ENCODE results near the gene SECISBP2L. TPM values are rescaled to one million over a fixed set of nuclear protein-coding genes. Genes with fewer than 3 reads are reported as not detected.
"Not testable (repeated sequence)": the region's sequence is repeated elsewhere in the genome, so short reads cannot be mapped to it uniquely, and the experiment has no call there.

Gene SECISBP2L
- 10 to 100 TPM; 14.5 to 30.5 (median 15.9) TPM for polyA plus RNA-seq

DNA sequence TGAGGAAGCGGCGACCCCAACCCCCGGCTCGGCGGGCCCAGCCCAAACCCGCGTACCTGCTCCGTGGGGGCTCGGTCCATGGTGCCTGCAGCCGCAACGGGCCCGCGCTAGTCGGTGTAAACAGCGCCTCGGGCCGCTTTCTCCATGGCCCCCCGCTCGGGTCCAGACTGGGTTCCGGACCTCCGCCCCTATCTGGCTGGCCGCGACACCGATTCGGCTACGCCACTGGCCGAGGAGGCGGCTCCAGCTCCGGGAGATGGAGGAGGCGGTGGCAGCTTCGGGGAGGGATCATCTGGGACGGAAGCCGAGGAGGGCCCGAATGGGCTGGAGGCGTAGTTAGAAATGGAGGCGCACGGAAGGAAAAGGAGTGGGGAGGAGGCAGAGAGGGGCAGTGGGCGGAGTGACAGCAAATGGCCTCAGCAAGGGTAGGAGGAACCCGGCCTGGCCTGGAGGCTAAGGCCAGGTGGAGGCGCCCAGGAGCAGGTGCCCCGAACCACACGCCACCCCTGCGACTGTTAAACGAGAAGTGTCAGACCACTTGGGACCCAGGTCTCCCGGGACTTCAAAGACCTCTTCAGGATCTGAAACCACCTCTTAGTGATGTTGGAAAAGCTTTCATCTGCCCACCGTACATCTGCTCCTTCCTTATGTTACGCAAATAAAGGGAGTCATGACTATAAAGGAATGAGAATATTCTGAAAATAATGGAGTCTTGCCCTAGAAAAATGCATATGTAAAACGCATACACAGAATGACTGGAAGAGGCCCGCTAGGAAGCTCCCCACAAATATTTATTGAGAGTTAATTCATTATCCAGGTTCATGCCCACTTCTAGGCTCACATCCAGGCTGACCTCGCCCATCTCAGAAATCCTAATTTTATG, at the start of gene SECISBP2L:
SECISBP2L (minus strand) TSS at position 227 of the 883 bp plus-strand sequence; CDS start at position 80, 147 bp downstream.
- Mint-ChIP-seq H3K36me3 (no peaks in the 10 kb centered on the region), H3K4me3 (peak within 1 kb of the TSS; percentile 87 to 97 (median 96)), H3K27ac (peak within 1 kb of the TSS; percentile 89 to 95 (median 91)), H3K9me3 (no peaks in the 10 kb centered on the region), H3K4me1 (peaks cover 28 to 43% of the 10 kb centered on the region in 2 donors), H3K27me3 (ENCODE audit: low read depth in 3 of 3) (peaks cover 5 to 15% (median 13%) of the 10 kb centered on the region in 3 donors)
- peak; percentile 92 to 93 (median 93) for DNase-seq

GRCh38 chr15:49094923-49095322, 48.7 kb upstream of the SECISBP2L start:
- no peaks in the 10 kb centered on the region for H3K9me3 Mint-ChIP-seq
- peaks cover 0 to 6% (median 6%) of the 10 kb centered on the region in 3 donors for H3K36me3 Mint-ChIP-seq
- H3K27ac Mint-ChIP-seq, result no peak overlapping the region
- DNase-seq, result no peak
- H3K4me1 Mint-ChIP-seq, result no peaks in the 10 kb centered on the region
- H3K27me3 Mint-ChIP-seq (ENCODE audit: low read depth in 3 of 3), result peaks cover 0 to 2% (median 0%) of the 10 kb centered on the region in 3 donors
- no peak overlapping the region for H3K4me3 Mint-ChIP-seq

DNA sequence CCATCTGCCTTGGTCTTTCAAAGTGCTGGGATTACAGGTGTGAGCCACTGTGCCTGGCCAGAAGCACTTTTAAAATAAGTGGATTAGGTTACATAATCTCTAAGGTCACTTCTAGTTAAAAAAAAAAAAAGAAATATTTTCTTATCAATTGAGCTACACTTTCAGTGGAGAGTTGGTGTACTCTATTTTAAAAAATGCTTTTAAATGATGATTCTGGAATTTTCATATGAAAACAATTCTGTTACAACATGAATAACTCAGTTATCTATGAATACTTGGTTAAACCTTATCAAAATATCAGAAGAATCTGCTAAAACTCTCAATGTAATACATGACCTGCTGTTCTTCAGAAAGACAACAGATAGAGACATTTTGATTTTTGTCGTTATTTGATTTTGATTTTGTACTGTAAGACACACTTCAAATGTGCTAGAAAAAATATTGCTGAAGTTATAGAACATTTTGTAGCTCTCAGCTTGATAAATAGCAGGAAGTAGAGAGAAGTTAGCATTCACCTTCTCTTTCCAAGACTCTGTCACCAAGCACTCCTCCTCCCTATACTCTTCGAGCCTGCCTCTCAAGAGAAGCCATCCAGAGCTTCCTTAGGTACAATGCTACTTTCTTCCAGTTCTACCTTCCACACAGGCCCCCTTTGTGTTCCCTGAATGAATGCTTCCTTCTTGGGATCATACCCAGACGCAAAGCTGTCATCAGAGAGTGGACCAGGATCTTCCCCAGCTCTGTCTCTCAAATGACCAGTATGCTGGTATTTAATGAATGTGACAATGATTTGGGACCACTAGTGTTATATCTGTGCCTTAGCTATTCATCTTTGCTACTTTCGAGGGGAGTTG, 47.2 kb upstream of the SECISBP2L start:
- Mint-ChIP-seq H3K36me3 (peaks cover 0 to 6% (median 6%) of the 10 kb centered on the region in 3 donors), H3K9me3 (no peaks in the 10 kb centered on the region), H3K4me3 (no peak overlapping the region), H3K4me1 (no peaks in the 10 kb centered on the region), H3K27ac (peak overlapping the region in 1 of 6 donors; percentile 80), H3K27me3 (ENCODE audit: low read depth in 3 of 3) (peaks cover 0 to 2% (median 0%) of the 10 kb centered on the region in 3 donors)
- DNase-seq, result no peak

DNA sequence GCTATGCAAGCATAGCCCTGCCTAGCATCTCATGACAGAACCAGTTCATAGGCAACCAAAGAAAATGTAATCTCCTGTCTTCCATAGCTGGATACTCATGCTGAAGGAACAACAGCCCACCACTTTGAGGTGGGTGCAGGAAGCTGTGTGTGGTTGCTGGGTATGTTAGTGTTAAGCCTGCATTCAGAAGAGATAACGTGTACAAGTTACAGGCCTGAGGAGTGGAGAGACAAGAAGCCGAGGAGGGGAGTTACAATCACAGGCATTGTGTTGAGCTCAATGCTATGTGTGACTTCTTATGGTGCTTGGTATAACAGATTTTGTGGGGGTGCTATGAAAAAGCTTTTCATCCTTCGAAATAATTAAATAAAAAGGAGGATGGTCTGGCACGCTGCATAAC, 42.8 kb upstream of the SECISBP2L start:
- no peak for DNase-seq
- H3K36me3 Mint-ChIP-seq, result no peaks in the 10 kb centered on the region
- no peak overlapping the region for H3K4me3 Mint-ChIP-seq
- H3K9me3 Mint-ChIP-seq, result no peaks in the 10 kb centered on the region
- H3K27me3 Mint-ChIP-seq (ENCODE audit: low read depth in 3 of 3), result no peaks in the 10 kb centered on the region
- H3K4me1 Mint-ChIP-seq, result no peaks in the 10 kb centered on the region
- H3K27ac Mint-ChIP-seq, result no peak overlapping the region

DNA sequence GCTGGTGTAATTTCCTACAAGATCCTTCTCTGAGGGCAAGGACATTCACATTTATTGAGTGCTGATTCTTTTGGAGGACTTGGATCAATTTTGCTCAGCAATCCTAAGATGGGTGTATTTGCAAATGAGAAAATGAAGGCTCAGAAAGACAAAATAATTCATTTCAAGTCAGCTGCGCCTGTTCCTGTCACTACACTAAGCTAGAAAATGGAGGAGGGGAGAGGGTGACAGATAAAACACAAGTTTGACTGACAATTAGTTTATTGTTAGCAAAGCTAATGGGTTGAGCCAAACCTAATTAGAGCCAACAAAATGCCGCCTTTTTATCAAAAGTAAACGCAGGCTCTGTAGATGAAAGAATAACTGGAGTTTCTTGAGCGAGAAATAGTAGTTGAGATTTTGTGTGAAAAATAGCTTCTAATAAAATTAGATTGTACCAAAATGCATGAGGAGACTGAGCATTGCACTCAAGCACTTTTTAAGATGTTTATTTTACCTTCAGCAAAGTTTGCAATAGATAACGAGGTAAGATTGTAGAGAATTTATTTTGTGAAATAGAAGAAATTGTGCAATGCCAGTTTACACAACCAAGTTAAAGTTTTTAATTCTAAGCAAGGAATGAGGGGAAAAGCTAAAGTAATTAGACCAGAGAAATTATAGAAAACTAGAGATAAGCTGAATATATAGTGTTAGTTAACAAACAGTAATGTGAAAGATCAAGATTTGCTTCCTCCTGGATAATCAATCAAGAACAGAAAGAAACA, 39.6 kb upstream of the SECISBP2L start:
- H3K4me1 Mint-ChIP-seq, result no peaks in the 10 kb centered on the region
- no peaks in the 10 kb centered on the region for H3K36me3 Mint-ChIP-seq
- H3K27ac Mint-ChIP-seq, result no peak overlapping the region
- no peak overlapping the region for H3K4me3 Mint-ChIP-seq
- no peaks in the 10 kb centered on the region for H3K27me3 Mint-ChIP-seq (ENCODE audit: low read depth in 3 of 3)
- no peaks in the 10 kb centered on the region for H3K9me3 Mint-ChIP-seq
- DNase-seq, result no peak

DNA sequence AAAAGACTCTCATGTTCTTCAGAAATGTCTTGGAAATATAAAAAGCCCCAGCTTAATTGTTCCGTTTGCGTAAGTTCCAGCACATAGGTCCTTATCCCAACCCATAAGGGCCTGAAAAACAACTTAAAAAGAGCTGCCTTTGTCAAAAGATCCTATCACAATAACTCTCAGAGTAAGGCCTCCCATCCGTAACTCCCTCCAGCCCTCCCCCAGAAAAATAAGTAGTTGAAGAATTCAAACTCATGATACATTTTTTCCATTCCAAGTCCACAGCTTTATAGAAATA, 38.0 kb upstream of the SECISBP2L start:
- no peak for DNase-seq
- Mint-ChIP-seq H3K36me3 (no peaks in the 10 kb centered on the region), H3K9me3 (no peaks in the 10 kb centered on the region), H3K4me1 (no peaks in the 10 kb centered on the region), H3K4me3 (no peak overlapping the region), H3K27ac (no peak overlapping the region), H3K27me3 (ENCODE audit: low read depth in 3 of 3) (peaks cover 0 to 2% (median 0%) of the 10 kb centered on the region in 3 donors)

DNA sequence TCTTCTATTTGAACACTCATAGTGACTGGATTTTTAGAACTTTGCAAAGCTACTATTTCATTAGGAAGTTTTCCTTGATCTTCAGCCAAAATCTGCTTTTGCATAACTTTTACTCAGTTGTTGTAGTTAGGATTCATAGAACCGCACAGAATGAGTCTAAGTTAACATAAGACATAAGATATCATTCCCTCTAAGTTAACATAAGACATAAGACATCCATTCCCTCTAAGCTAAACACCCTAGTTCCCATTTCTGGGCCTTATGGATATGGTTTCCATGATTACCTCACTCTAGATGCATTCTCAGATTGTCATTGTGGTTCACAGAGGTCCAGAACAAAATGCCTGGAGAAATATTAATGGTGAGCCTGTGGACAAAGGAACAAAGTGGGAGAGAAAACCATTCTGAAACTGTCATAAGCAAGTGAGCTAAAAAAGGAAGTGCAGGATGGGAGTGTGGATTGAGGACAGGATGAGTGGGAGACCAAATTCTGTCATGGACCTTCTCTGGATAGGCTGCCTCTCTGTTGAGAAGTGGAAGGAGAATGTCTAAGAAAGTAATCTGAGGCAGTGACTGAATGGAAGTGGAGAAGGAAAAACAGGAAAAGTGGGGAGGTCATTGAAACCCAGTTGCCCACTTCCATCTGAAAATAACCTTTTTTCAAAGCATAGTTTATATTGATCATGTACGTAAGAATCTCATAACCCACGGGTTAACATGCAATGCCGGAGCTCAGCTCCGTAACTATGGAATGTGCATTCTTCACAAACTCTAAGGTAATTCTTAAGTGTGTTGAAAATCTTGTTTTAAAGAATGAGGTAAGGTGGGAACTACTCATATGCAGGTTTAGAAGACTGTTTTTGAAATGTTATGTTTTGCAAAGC, 37.4 kb upstream of the SECISBP2L start:
- DNase-seq, result no peak
- Mint-ChIP-seq H3K9me3 (no peaks in the 10 kb centered on the region), H3K27ac (peak overlapping the region in 1 of 6 donors; percentile 53), H3K4me1 (no peaks in the 10 kb centered on the region), H3K4me3 (no peak overlapping the region), H3K27me3 (ENCODE audit: low read depth in 3 of 3) (peaks cover 0 to 2% (median 0%) of the 10 kb centered on the region in 3 donors), H3K36me3 (no peaks in the 10 kb centered on the region)

GRCh38 chr15:49082960-49083359, 36.7 kb upstream of the SECISBP2L start:
- H3K4me3 Mint-ChIP-seq, result no peak overlapping the region
- no peaks in the 10 kb centered on the region for H3K4me1 Mint-ChIP-seq
- H3K36me3 Mint-ChIP-seq, result no peaks in the 10 kb centered on the region
- H3K27ac Mint-ChIP-seq, result no peak overlapping the region
- H3K27me3 Mint-ChIP-seq (ENCODE audit: low read depth in 3 of 3), result peaks cover 0 to 2% (median 0%) of the 10 kb centered on the region in 3 donors
- H3K9me3 Mint-ChIP-seq, result no peaks in the 10 kb centered on the region
- no peak for DNase-seq

GRCh38 chr15:49079340-49080039, 33.2 kb upstream of the SECISBP2L start:
- H3K4me1 Mint-ChIP-seq, result no peaks in the 10 kb centered on the region
- H3K4me3 Mint-ChIP-seq, result no peak overlapping the region
- H3K27ac Mint-ChIP-seq, result no peak overlapping the region
- no peaks in the 10 kb centered on the region for H3K36me3 Mint-ChIP-seq
- H3K27me3 Mint-ChIP-seq (ENCODE audit: low read depth in 3 of 3), result peaks cover 0 to 2% (median 0%) of the 10 kb centered on the region in 3 donors
- no peaks in the 10 kb centered on the region for H3K9me3 Mint-ChIP-seq
- DNase-seq, result no peak

DNA sequence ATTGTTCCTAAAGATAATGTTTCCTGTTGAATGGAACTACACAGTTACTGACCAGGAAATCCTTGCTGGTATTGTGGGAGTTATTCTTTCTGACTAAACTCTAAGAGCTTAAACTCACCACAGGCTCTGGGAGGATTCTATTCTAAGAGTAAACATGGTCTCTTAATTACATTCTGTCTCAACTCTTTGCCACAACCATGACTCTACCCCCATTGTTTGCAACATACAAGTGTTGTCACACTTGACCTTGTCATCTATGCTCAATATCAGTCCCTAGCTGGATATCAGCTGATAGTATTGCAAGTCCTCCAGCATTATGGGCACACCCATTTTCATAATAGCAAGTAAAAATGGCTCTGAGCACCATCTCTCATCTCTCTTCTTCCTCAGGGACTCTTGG, 29.6 kb upstream of the SECISBP2L start:
- no peaks in the 10 kb centered on the region for H3K36me3 Mint-ChIP-seq
- no peak overlapping the region for H3K27ac Mint-ChIP-seq
- no peaks in the 10 kb centered on the region for H3K4me1 Mint-ChIP-seq
- H3K27me3 Mint-ChIP-seq (ENCODE audit: low read depth in 3 of 3), result peaks cover 1 to 15% (median 2%) of the 10 kb centered on the region in 3 donors
- no peaks in the 10 kb centered on the region for H3K9me3 Mint-ChIP-seq
- DNase-seq, result no peak
- no peak overlapping the region for H3K4me3 Mint-ChIP-seq

GRCh38 chr15:49074589-49075287, 28.5 kb upstream of the SECISBP2L start:
- peaks cover 2 to 14% (median 3%) of the 10 kb centered on the region in 3 donors for H3K27me3 Mint-ChIP-seq (ENCODE audit: low read depth in 3 of 3)
- H3K4me3 Mint-ChIP-seq, H3K9me3 Mint-ChIP-seq, DNase-seq, H3K4me1 Mint-ChIP-seq, H3K36me3 Mint-ChIP-seq, H3K27ac Mint-ChIP-seq: not testable (repeated sequence)

- Mint-ChIP-seq H3K36me3 (no peaks in the 10 kb centered on the region), H3K4me3 (no peak overlapping the region), H3K27me3 (ENCODE audit: low read depth in 3 of 3) (peaks cover 0 to 16% (median 2%) of the 10 kb centered on the region in 3 donors), H3K27ac (no peak overlapping the region), H3K4me1 (no peaks in the 10 kb centered on the region), H3K9me3 (no peaks in the 10 kb centered on the region)
- no peak for DNase-seq
Measured at GRCh38 chr15:49066372-49066771, 20.1 kb upstream of the SECISBP2L start.
